ENCODE results near the gene JAG1.

DNA sequence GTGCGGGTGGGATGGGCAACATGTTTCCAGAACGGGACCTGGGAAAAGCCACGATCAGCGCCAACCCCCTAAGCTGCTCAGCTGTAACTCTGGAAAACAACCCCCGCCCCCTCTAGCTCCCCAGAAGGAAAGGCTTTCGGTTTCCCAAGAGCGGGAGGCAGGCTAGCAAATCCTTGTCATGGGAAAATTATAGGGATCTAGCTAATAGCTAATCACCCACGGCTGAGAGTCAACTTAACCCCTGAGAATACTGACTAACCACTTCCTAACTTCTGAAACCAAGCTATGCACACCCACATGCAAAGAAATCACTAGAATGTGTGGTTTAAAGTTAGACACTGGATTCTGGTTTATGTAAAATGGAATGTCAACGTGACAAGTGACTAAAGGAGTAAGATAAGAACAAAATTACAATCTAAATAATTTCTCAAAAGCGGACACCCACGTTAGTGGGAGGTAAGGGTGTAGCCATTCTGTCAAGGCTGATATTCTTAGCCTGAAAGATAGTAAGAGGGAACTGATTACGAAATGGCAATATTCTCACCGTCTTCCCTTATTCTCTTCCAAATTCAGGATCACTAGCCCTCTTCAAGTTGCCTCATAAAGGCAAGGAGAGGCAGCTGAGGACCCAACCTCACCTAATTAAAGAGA is 20.1 kb downstream of the JAG1 start:
- no peak for TF ChIP-seq CTCF (IDR thresholded peaks at IDR 0.05)
- no peak for TF ChIP-seq POLR2A (IDR thresholded peaks at IDR 0.05)
